Upper lobe of right lung (tissue), 1 donor: ENCODE measurements around the gene ZNF200. TPM values are rescaled to one million over a fixed set of nuclear protein-coding genes. Genes with fewer than 3 reads are reported as not detected.

ENCODE experiments used
- ATAC-seq: fragments of 200-7000 bp; cut with Tn5 transposase; one replicate; pipeline ENCODE4 v1.9.1; 2020; ENCODE audit warnings: mild to moderate bottlenecking, moderate library complexity
- DNase-seq: peaks from one replicate; pipeline ENCODE4 v3.0.0-alpha.2; 2020
- H3K27ac ChIP-seq: fragments of 200-600 bp; one replicate; pipeline ENCODE4 v1.8.0; 2022
- H3K27me3 ChIP-seq: fragments of 200-600 bp; one replicate; pipeline ENCODE4 v1.8.0; 2022; ENCODE audit warnings: mild to moderate bottlenecking
- H3K36me3 ChIP-seq: fragments of 200-600 bp; one replicate; pipeline ENCODE4 v1.8.0; 2022
- H3K4me1 ChIP-seq: fragments of 200-600 bp; one replicate; pipeline ENCODE4 v1.8.0; 2022
- H3K4me3 ChIP-seq: fragments of 200-600 bp; one replicate; pipeline ENCODE4 v1.8.0; 2022; ENCODE audit warnings: mild to moderate bottlenecking
- H3K9me3 ChIP-seq: fragments of 200-600 bp; one replicate; pipeline ENCODE4 v1.8.0; 2022
- intact Hi-C: fragments of 100-400 bp; cut with DNase I; formaldehyde crosslinking; loops from one replicate; pipeline ENCODE4 v1.11.0; 2022
- total RNA-seq: library from RNA; stranded (reverse); fragmentation: NEBNext Ultra II Directional; extraction: Animal tissue kit (Norgen Biotek cat#: 25700); gene quantifications from one replicate; pipeline ENCODE4 v1.2.1, GENCODE V29; 2021
- TF ChIP-seq, protein P1 (sequence below): fragments of 200-600 bp; IDR thresholded peaks from one replicate; pipeline ENCODE4 v1.8.0; 2022; ENCODE audit warnings: antibody characterized with exemption
- donor health status: DM: no; HTN: yes; CAD: no; lungs with severe emphysema.

The ZNF200 gene
- total RNA-seq, 1 donor from 2014 or later, result 7.4 TPM

DNA sequence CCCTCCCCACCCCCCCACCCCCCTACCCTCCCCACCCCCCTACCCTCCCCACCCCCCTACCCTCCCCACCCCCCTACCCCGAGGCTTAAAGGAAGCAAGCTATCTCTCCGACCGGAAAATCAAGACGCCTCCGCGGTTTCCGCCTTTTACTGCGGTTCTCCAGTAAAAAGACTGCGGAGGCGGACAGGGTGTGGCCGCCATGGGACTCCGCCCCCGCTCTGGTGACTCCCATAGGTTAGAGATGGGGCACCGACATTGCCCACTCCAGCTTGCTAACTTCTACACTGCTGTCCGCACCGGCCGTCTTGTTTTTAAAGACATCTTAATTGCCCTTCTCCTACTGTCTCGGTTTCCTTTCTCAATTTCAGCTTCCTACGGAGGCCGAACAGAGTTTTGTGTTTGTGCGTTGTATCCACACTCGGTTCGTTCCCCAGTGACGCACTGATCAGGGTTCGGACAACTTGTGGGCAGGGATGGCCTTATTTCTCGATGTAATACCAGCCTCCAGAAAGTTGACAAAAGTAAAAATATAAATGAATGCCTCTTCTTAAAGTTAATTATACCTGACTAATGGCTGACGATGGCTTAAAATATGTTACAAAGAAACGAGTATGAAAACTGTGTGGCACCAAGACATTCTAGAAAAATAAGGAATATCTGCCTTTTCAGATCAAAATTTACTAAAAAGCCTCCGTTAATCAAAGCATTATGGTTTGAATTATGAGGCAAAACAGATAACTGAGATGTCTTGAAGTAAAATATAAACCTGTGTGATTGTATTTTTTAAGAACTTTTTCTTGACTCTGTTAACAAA is 1.1 kb upstream of the ZNF200 start:
- Histone ChIP-seq H3K9me3 (no peaks in the 10 kb centered on the region), H3K27me3 (no peaks in the 10 kb centered on the region), H3K27ac (no peak overlapping the region), H3K36me3 (peaks cover 19% of the 10 kb centered on the region), H3K4me1 (no peaks in the 10 kb centered on the region), H3K4me3 (no peak overlapping the region)
- peak; percentile 48 for ATAC-seq
- peak; percentile 84 for DNase-seq
- TF ChIP-seq, protein P1, sequence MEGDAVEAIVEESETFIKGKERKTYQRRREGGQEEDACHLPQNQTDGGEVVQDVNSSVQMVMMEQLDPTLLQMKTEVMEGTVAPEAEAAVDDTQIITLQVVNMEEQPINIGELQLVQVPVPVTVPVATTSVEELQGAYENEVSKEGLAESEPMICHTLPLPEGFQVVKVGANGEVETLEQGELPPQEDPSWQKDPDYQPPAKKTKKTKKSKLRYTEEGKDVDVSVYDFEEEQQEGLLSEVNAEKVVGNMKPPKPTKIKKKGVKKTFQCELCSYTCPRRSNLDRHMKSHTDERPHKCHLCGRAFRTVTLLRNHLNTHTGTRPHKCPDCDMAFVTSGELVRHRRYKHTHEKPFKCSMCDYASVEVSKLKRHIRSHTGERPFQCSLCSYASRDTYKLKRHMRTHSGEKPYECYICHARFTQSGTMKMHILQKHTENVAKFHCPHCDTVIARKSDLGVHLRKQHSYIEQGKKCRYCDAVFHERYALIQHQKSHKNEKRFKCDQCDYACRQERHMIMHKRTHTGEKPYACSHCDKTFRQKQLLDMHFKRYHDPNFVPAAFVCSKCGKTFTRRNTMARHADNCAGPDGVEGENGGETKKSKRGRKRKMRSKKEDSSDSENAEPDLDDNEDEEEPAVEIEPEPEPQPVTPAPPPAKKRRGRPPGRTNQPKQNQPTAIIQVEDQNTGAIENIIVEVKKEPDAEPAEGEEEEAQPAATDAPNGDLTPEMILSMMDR, result no peak
- intact Hi-C loops, result no loop called here

DNA sequence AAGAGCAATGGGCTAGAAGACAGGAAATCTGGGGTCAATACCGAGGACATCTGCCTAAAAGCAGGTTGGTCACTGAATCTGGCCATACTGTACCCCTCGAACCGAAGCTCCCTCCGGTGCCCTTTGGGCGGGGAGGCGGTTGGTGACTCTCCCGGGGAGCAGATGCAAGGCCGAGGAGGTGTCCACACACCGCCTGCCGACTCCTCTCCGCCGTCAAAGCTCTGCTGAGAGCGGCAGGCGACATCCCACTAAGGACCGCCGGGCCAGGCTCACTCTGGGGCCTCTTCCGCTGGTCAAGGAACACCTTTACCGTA is 458 bp downstream of the ZNF200 start:
- DNase-seq (no peak), ATAC-seq (no peak)
- Histone ChIP-seq H3K4me1 (no peaks in the 10 kb centered on the region), H3K27ac (peak overlapping the region; percentile 97), H3K4me3 (peak overlapping the region; percentile 88), H3K9me3 (no peaks in the 10 kb centered on the region), H3K27me3 (no peaks in the 10 kb centered on the region), H3K36me3 (peaks cover 33% of the 10 kb centered on the region)
- TF ChIP-seq, protein P1, result no peak
- intact Hi-C loops, result no loop called here

DNA sequence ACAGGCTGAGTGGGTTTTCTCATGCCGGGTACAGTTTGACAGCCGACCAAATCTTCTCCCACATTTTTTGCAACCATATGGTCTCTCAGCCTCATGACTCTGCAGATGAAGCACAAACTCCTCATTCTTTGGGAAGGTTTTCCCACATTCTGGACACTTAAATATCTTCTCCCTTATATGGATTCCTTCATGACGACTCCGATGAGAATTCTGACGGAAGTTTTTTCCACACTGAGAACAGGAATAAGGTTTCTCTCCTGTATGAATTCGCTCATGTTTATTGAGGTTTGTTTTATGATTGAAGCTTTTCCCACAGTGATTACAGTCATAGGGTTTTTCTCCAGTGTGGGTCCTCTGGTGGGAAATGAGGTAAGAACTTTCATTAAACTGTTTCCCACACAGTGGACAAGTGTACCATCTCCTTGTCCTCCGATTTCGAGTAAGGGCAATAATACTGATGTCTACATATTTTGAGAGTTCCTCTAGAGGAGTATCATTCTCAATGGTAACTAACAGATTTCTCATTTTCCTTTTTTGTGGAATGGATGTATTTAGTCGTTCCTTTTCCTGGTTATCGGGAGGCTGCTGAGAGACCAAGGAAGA is 10.9 kb downstream of the ZNF200 start:
- H3K27me3 ChIP-seq, result no peaks in the 10 kb centered on the region
- DNase-seq (no peak), ATAC-seq (no peak)
- peaks cover 69% of the 10 kb centered on the region for H3K9me3 ChIP-seq
- no peak overlapping the region for H3K27ac ChIP-seq
- intact Hi-C loops, result no loop called here
- peaks cover 30% of the 10 kb centered on the region for H3K36me3 ChIP-seq
- no peak overlapping the region for H3K4me3 ChIP-seq
- TF ChIP-seq, protein P1, result no peak
- H3K4me1 ChIP-seq, result no peaks in the 10 kb centered on the region

DNA sequence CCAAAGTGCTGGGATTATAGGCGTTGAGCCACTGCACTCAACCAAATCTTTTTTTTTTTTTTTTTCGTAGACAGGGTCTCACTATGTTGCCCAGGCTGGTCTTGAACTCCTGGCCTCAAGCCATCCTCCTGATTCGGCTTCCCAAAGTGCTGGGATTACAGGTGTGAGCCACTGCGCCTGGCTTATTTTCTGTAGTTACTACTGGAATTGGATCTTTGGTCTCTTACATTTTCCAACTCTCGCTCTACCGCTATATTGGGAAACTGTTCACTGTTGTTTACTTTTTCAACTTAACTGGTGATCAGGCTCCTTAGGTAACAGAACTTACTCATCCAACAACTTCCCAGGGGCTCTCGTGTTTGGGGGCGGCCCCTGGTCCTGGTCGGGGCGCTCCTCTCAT is 14.1 kb downstream of the ZNF200 start:
- TF ChIP-seq, protein P1, result no peak
- intact Hi-C loops, result no loop called here
- no peak for ATAC-seq
- DNase-seq, result no peak
- Histone ChIP-seq H3K27me3 (no peaks in the 10 kb centered on the region), H3K4me1 (no peaks in the 10 kb centered on the region), H3K9me3 (peaks cover 58% of the 10 kb centered on the region), H3K4me3 (no peak overlapping the region), H3K27ac (no peak overlapping the region), H3K36me3 (peaks cover 11% of the 10 kb centered on the region)

DNA sequence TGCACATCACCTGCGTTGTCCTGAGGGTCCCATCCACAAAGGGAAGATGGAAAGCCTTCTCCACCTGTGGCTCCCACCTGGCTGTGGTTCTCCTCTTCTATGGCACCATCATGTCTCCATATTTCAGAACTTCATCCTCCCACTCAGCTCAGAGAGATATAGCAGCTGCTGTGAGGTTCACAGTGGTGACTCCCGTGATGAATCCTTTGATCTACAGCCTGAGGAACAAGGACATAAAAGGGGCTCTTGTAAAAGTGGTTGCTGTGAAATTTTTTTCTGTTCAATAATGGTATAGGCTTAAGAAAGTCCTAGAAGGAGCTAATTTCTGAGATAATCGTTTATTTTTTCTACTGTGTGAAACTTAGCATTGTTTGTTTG is 18.7 kb downstream of the ZNF200 start:
- TF ChIP-seq, protein P1, result no peak
- intact Hi-C loops, result no loop called here

More for the DNA sequence above, 18.7 kb downstream of the ZNF200 start:
- DNase-seq (no peak), ATAC-seq (no peak)
- Histone ChIP-seq H3K4me1 (no peaks in the 10 kb centered on the region), H3K27ac (no peak overlapping the region), H3K36me3 (no peaks in the 10 kb centered on the region), H3K27me3 (no peaks in the 10 kb centered on the region), H3K4me3 (no peak overlapping the region), H3K9me3 (peaks cover 12% of the 10 kb centered on the region)
